Neural progenitor cell (in vitro differentiated cells): ENCODE results near the gene TBCD.

Experiments
- CTCF ChIP-seq: fragments of 200-600 bp; sonication (generic); IDR thresholded peaks from 2 replicates; pipeline ENCODE4 v1.5.1; 2017; ENCODE audit warnings: antibody characterized with exemption, mild to moderate bottlenecking
- EZH2 ChIP-seq: fragments of 200-600 bp; sonication (generic); IDR thresholded peaks from 2 replicates; pipeline ENCODE4 v1.6.1; 2017; ENCODE audit warnings: antibody characterized with exemption, mild to moderate bottlenecking, moderate library complexity
- EZH2phosphoT487 ChIP-seq: fragments of 200-600 bp; sonication (generic); IDR thresholded peaks from 2 replicates; pipeline ENCODE4 v1.6.1; 2017; ENCODE audit warnings: antibody characterized with exemption

- TF ChIP-seq EZH2, result no peak
- no peak for TF ChIP-seq CTCF
- no peak for TF ChIP-seq EZH2phosphoT487
These were observed 87.9 kb downstream of the TBCD start, which contains the start of gene ZNF750 for GRCh38 chr17:82839617-82840292.
